ENCODE data around the gene RPUSD1. TPM values are rescaled to one million over a fixed set of nuclear protein-coding genes. Genes with fewer than 3 reads are reported as not detected.
A peak's percentile ranks its signal among the peaks of the same experiment; 100 is the strongest.

Gene RPUSD1
- total and polyA plus RNA-seq, 12 donors: 5.8 to 23.3 (median 8.2) TPM

DNA sequence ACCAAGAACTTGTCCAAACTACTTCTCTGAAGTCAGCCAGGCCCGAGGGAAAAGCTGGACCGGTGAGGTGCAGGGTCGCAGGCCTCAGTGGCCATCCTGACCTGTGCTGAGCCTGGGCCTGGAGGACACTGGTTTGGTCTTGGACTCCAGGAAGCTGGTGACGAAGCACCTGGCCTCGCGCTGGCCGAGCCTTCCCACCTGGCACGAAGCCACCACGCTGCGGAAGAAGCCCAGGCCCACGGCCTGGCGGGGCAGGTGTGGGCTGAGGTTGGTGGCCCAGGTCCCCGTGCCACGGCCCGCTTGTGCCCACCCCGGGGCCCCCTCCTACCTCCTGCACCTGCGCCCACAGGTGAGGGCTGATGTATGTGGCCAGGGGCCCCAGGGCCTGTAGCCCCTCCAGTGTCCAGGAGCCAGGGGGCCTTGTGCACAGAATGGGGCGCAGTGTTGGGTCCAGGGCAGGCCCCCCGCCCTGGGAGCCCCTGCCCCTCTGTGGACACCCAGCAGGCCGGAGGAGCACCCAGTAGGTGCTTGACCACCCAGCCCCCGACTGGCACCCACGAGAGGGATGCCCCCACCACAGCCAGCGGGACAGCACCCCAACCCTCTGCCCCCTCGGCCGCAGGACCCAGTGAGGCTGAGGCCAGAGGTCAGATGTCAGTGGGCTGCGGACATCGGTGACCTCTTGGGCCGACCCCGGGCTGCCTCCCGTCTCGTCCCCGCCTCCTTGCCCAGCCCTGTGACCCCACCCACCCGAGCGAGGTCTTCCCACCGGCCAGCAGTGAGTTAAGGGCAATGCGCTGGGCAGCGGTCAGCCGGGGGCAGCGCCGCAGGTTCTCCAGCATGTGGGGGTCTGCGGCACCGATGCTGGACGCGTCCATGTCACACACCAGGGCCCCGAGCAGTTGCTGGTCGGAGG, 13.8 kb downstream of the RPUSD1 start:
- H3K36me3 ChIP-seq: no peaks in the 10 kb centered on the region
- intact Hi-C loops (cut with DNase I): no loop called here
- TF ChIP-seq, protein P1, sequence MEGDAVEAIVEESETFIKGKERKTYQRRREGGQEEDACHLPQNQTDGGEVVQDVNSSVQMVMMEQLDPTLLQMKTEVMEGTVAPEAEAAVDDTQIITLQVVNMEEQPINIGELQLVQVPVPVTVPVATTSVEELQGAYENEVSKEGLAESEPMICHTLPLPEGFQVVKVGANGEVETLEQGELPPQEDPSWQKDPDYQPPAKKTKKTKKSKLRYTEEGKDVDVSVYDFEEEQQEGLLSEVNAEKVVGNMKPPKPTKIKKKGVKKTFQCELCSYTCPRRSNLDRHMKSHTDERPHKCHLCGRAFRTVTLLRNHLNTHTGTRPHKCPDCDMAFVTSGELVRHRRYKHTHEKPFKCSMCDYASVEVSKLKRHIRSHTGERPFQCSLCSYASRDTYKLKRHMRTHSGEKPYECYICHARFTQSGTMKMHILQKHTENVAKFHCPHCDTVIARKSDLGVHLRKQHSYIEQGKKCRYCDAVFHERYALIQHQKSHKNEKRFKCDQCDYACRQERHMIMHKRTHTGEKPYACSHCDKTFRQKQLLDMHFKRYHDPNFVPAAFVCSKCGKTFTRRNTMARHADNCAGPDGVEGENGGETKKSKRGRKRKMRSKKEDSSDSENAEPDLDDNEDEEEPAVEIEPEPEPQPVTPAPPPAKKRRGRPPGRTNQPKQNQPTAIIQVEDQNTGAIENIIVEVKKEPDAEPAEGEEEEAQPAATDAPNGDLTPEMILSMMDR (IDR thresholded peaks at IDR 0.05): no peak
- ATAC-seq (peak in 1 of 8 donors; percentile 18), DNase-seq (no peak)
- WGBS, 2 donors: 82 to 84% methylated on average over 46 of the region's 46 CpGs
- H3K27me3 ChIP-seq: peaks cover 0 to 34% (median 15%) of the 10 kb centered on the region in 7 donors
- no peak overlapping the region for H3K4me3 ChIP-seq
- no peaks in the 10 kb centered on the region for H3K4me1 ChIP-seq
- H3K27ac ChIP-seq: no peak overlapping the region
- no peaks in the 10 kb centered on the region for H3K9me3 ChIP-seq

DNA sequence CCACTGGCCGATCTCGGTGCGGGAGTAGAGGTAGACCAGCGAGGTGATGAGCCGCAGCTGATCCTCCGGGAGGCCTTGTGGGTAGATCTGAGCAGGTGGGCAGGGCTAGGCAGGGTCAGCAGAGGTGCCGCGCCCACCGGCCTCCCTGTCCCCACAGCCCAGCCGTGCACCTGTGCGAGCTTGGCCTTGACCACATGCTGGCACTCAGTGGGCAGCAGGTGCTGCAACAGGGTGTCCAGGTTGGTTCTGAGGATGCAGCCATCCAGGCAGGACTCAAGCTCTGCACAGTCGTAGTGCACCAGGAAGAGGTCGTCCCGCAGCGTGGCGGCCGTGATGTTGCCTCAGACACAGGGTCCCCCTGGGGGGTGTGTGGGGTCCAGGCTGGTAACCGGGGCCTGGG, 15.2 kb downstream of the RPUSD1 start:
- WGBS, 2 donors: 89 to 91% methylated on average over 18 of the region's 18 CpGs

DNA sequence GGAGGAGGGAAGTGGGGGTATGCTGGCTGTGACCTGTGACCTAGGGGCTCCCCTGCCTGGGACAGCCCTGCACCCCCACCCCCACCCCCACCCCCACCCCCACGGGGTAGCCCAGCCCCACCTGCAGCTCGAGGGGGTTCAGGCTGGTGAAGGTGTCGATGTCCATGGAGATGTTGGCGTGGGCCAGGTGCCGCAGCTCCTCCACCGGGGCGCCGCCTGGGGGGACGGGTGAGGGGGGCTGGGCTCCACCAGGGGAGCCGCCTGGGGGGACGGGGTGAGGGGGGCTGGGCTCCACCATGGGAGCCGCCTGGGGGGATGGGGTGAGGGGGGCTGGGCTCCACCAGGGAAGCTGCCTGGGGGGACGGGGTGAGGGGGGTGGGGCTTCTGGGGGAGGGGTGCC, 17.8 kb downstream of the RPUSD1 start:
- no peak for DNase-seq
- WGBS, 2 donors: 67 to 82% methylated on average over 5 to 13 of the region's 13 CpGs
- H3K36me3 ChIP-seq: no peaks in the 10 kb centered on the region
- TF ChIP-seq, protein P1 (IDR thresholded peaks at IDR 0.05): no peak
- intact Hi-C loops (cut with DNase I): no loop called here
- H3K27ac ChIP-seq: no peak overlapping the region
- H3K4me1 ChIP-seq: no peaks in the 10 kb centered on the region
- H3K9me3 ChIP-seq: no peaks in the 10 kb centered on the region
- peaks cover 0 to 11% (median 5%) of the 10 kb centered on the region in 7 donors for H3K27me3 ChIP-seq
- no peak overlapping the region for H3K4me3 ChIP-seq
- ATAC-seq: no peak

More for the DNA sequence above, 15.2 kb downstream of the RPUSD1 start:
- Histone ChIP-seq H3K4me1 (no peaks in the 10 kb centered on the region), H3K36me3 (no peaks in the 10 kb centered on the region), H3K27ac (no peak overlapping the region), H3K9me3 (no peaks in the 10 kb centered on the region), H3K4me3 (no peak overlapping the region), H3K27me3 (peaks cover 0 to 25% (median 9%) of the 10 kb centered on the region in 7 donors)
- TF ChIP-seq, protein P1 (IDR thresholded peaks at IDR 0.05): no peak
- intact Hi-C loops (cut with DNase I): no loop called here
- ATAC-seq (no peak), DNase-seq (no peak)

DNA sequence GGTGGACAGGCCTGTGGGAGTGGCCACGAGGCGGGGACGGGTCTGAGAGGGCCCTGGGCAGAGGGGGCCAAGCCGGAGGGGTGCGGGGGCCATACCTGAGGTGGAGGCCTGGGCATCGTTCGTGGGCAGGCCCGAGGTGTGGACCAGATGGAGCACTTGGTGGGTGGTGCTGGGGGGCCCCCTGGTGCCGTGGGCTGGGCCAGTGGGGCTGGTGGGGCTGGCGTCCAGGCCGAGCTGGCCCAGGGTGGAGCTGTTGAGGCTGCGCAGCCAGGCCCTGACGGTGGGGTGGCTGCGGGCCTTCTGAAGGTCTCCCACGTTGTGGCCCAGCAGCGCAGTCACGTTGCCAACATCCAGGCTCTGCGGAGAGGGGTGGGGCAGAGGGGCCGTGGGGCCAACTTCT, 18.2 kb downstream of the RPUSD1 start:
- H3K27ac ChIP-seq: no peak overlapping the region
- no peaks in the 10 kb centered on the region for H3K36me3 ChIP-seq
- H3K27me3 ChIP-seq: peaks cover 0 to 10% (median 4%) of the 10 kb centered on the region in 7 donors
- TF ChIP-seq, protein P1 (IDR thresholded peaks at IDR 0.05): no peak
- H3K4me3 ChIP-seq: no peak overlapping the region
- no peak for DNase-seq
- intact Hi-C loops (cut with DNase I): no loop called here
- H3K9me3 ChIP-seq: no peaks in the 10 kb centered on the region
- 69 to 75% methylated on average over 19 of the region's 19 CpGs for WGBS, 2 donors
- ATAC-seq: no peak
- no peaks in the 10 kb centered on the region for H3K4me1 ChIP-seq

Measured in heart right ventricle (tissue), 16 donors.